Measurements from ENCODE around the gene GRID1. TPM values are rescaled to one million over a fixed set of nuclear protein-coding genes. Genes with fewer than 3 reads are reported as not detected.

GRID1 gene
- total RNA-seq, 1 experiment from 2014 or later = 0.37 TPM

DNA sequence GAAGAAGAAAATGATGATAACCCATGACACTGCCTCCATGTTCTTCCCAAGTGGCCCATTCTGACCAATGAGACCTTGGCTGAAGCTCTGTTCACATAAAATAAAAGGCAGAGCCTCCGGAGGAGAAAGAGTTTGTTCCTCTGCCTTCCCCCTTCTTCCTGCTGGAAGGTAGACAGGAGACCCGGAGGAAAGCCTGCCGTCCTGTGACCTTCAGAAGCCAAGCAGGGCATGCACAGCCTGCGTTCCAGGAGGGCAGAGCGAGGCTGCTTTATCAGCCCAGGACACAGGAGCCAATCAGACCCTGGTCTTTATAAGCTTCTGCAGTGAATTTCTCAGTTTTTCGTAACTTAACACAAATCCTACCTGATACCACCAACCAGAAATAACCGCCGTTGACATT, 8.6 kb upstream of the GRID1 start:
- Mint-ChIP-seq H3K27me3 (ENCODE audit: low read depth) (peaks cover 63% of the 10 kb centered on the region), H3K9me3 (no peaks in the 10 kb centered on the region), H3K27ac (no peak overlapping the region), H3K4me1 (no peaks in the 10 kb centered on the region), H3K4me3 (no peak overlapping the region), H3K36me3 (no peaks in the 10 kb centered on the region)
- TF ChIP-seq, protein P1, sequence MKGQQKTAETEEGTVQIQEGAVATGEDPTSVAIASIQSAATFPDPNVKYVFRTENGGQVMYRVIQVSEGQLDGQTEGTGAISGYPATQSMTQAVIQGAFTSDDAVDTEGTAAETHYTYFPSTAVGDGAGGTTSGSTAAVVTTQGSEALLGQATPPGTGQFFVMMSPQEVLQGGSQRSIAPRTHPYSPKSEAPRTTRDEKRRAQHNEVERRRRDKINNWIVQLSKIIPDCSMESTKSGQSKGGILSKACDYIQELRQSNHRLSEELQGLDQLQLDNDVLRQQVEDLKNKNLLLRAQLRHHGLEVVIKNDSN (CRISPR knock-in tag; IDR thresholded peaks at IDR 0.05) = no peak
- TF ChIP-seq CREM (CRISPR knock-in tag; IDR thresholded peaks at IDR 0.05) (no peak), SMAD4 (CRISPR knock-in tag; IDR thresholded peaks at IDR 0.05) (no peak), GABPB1 (CRISPR knock-in tag; IDR thresholded peaks at IDR 0.05) (no peak), FOXP1 (CRISPR knock-in tag; IDR thresholded peaks at IDR 0.05; ENCODE audit: borderline replicate concordance) (no peak), IRF2 (CRISPR knock-in tag; IDR thresholded peaks at IDR 0.05; ENCODE audit: borderline replicate concordance, low read depth) (no peak)
- TF ChIP-seq, protein P2, sequence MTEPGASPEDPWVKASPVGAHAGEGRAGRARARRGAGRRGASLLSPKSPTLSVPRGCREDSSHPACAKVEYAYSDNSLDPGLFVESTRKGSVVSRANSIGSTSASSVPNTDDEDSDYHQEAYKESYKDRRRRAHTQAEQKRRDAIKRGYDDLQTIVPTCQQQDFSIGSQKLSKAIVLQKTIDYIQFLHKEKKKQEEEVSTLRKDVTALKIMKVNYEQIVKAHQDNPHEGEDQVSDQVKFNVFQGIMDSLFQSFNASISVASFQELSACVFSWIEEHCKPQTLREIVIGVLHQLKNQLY (CRISPR knock-in tag; IDR thresholded peaks at IDR 0.05) = no peak
- ChIA-PET CTCF (interaction anchor here (1.1 to 1.6 kb wide), 3 partner anchors 13 to 26 kb away, joined by 3 to 4 read pairs (median 4); no protein-coding TSS in a partner anchor), POLR2A (no interaction called here)
- DNase-seq (ENCODE audit: low spot score) (peak; percentile 2), ATAC-seq (no peak)

DNA sequence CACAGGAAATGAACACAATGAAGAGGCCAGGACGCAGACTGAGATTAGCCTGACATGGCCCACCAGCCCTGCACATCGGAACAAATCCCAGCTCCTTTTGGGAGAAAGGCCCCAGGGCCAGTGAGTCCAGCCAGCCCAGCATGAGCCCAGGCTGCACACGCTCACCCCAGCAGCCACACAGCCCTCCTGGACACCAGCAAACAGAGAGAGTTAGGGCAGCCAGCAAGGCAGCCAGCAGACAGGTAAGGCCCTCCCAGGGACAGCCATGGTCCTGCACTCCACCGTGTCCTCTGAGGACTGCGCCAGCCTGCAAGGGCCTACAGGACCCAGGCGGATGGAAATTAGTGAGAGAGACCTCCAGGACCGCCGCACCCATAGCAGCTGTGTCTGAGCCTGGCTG, 8.1 kb upstream of the GRID1 start:
- Mint-ChIP-seq H3K9me3 (no peaks in the 10 kb centered on the region), H3K27me3 (ENCODE audit: low read depth) (peaks cover 68% of the 10 kb centered on the region), H3K36me3 (no peaks in the 10 kb centered on the region), H3K27ac (no peak overlapping the region), H3K4me1 (no peaks in the 10 kb centered on the region), H3K4me3 (no peak overlapping the region)
- ChIA-PET CTCF (interaction anchor here (1.1 to 1.3 kb wide), 2 partner anchors 12 to 25 kb away, joined by 3 to 4 read pairs; no protein-coding TSS in a partner anchor), POLR2A (no interaction called here)
- TF ChIP-seq, protein P3, sequence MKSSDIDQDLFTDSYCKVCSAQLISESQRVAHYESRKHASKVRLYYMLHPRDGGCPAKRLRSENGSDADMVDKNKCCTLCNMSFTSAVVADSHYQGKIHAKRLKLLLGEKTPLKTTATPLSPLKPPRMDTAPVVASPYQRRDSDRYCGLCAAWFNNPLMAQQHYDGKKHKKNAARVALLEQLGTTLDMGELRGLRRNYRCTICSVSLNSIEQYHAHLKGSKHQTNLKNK (CRISPR knock-in tag; IDR thresholded peaks at IDR 0.05) = no peak
- TF ChIP-seq MXD4 (CRISPR knock-in tag; IDR thresholded peaks at IDR 0.05; ENCODE audit: borderline replicate concordance) = no peak
- TF ChIP-seq, protein P4, sequence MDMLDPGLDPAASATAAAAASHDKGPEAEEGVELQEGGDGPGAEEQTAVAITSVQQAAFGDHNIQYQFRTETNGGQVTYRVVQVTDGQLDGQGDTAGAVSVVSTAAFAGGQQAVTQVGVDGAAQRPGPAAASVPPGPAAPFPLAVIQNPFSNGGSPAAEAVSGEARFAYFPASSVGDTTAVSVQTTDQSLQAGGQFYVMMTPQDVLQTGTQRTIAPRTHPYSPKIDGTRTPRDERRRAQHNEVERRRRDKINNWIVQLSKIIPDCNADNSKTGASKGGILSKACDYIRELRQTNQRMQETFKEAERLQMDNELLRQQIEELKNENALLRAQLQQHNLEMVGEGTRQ (CRISPR knock-in tag; IDR thresholded peaks at IDR 0.05) = no peak
- TF ChIP-seq ZNF219 (CRISPR knock-in tag; IDR thresholded peaks at IDR 0.05; ENCODE audit: borderline replicate concordance) = no peak
- DNase-seq (ENCODE audit: low spot score) = peak; percentile 7
- ATAC-seq = no peak

DNA sequence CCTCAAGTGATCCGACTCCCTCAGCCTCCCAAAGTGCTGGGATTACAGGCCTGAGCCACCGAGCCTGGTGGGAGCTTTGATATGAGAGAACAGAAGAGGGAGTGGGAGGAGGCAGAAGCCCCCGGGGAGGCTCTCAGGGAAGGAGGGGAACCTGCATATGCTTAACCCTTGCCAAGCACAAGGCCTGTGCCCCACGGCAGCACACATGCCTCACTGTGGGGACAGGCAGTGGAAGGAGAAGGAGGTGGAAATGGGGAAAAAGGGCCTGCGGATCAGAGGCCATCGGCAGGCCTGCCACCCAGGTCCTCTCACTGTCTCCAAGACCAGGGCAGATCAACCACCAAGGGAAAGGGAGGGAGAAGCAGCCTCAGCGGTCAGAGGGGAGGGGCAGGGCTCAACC, 7.2 kb upstream of the GRID1 start:
- DNase-seq (ENCODE audit: low spot score) = peak; percentile 7
- Mint-ChIP-seq H3K4me1 (no peaks in the 10 kb centered on the region), H3K27me3 (ENCODE audit: low read depth) (peaks cover 77% of the 10 kb centered on the region), H3K27ac (no peak overlapping the region), H3K9me3 (no peaks in the 10 kb centered on the region), H3K4me3 (no peak overlapping the region), H3K36me3 (no peaks in the 10 kb centered on the region)
- TF ChIP-seq FOXK1 (CRISPR knock-in tag; IDR thresholded peaks at IDR 0.05) (no peak), ELF4 (CRISPR knock-in tag; IDR thresholded peaks at IDR 0.05; ENCODE audit: low read depth) (no peak), FOXP1 (CRISPR knock-in tag; IDR thresholded peaks at IDR 0.05; ENCODE audit: borderline replicate concordance) (no peak), NFATC4 (CRISPR knock-in tag; IDR thresholded peaks at IDR 0.05) (no peak)
- TF ChIP-seq, protein P5, sequence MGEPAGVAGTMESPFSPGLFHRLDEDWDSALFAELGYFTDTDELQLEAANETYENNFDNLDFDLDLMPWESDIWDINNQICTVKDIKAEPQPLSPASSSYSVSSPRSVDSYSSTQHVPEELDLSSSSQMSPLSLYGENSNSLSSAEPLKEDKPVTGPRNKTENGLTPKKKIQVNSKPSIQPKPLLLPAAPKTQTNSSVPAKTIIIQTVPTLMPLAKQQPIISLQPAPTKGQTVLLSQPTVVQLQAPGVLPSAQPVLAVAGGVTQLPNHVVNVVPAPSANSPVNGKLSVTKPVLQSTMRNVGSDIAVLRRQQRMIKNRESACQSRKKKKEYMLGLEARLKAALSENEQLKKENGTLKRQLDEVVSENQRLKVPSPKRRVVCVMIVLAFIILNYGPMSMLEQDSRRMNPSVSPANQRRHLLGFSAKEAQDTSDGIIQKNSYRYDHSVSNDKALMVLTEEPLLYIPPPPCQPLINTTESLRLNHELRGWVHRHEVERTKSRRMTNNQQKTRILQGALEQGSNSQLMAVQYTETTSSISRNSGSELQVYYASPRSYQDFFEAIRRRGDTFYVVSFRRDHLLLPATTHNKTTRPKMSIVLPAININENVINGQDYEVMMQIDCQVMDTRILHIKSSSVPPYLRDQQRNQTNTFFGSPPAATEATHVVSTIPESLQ (CRISPR knock-in tag; IDR thresholded peaks at IDR 0.05) = no peak
- TF ChIP-seq, protein P6, sequence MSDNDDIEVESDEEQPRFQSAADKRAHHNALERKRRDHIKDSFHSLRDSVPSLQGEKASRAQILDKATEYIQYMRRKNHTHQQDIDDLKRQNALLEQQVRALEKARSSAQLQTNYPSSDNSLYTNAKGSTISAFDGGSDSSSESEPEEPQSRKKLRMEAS (CRISPR knock-in tag; IDR thresholded peaks at IDR 0.05) = no peak
- TF ChIP-seq, protein P7, sequence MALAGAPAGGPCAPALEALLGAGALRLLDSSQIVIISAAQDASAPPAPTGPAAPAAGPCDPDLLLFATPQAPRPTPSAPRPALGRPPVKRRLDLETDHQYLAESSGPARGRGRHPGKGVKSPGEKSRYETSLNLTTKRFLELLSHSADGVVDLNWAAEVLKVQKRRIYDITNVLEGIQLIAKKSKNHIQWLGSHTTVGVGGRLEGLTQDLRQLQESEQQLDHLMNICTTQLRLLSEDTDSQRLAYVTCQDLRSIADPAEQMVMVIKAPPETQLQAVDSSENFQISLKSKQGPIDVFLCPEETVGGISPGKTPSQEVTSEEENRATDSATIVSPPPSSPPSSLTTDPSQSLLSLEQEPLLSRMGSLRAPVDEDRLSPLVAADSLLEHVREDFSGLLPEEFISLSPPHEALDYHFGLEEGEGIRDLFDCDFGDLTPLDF (CRISPR knock-in tag; IDR thresholded peaks at IDR 0.05) = no peak
- TF ChIP-seq, protein P8, sequence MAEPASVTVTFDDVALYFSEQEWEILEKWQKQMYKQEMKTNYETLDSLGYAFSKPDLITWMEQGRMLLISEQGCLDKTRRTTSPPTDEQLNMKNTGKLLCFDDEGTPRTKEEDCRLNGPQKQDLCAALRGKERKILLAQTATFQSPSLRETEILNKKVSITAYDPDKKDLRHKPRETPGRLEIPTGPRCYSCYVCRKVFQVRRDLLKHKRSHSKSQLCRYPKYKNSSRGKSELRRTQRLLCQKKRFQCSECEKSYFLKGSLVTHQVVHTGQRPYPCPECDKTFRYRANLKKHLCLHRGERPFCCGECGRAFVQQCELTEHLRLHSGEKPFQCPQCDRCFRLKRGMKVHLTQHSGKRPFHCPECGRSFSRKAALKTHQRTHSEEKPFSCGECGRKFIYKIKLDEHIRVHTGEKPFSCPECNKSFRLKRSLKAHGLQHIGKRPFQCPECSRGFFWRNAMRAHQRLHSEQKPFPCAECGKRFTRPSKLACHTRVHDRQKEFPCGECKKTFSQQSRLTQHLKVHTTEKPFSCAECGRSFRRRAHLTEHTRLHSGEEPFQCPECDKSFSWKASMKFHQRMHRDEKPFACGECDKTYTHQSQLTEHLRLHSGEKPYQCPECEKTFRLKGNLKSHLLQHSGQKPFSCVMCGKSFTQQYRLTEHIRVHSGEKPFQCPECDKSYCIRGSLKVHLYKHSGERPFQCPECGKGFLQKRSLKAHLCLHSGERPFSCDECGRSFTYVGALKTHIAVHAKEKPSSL (CRISPR knock-in tag; conservative IDR thresholded peaks at IDR 0.05) = no peak
- TF ChIP-seq, protein P9, sequence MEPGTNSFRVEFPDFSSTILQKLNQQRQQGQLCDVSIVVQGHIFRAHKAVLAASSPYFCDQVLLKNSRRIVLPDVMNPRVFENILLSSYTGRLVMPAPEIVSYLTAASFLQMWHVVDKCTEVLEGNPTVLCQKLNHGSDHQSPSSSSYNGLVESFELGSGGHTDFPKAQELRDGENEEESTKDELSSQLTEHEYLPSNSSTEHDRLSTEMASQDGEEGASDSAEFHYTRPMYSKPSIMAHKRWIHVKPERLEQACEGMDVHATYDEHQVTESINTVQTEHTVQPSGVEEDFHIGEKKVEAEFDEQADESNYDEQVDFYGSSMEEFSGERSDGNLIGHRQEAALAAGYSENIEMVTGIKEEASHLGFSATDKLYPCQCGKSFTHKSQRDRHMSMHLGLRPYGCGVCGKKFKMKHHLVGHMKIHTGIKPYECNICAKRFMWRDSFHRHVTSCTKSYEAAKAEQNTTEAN (CRISPR knock-in tag; IDR thresholded peaks at IDR 0.05) = no peak
- ChIA-PET POLR2A (no interaction called here), CTCF (interaction anchor here (0.6 kb wide), 1 partner anchor 258 kb away, joined by 3 read pairs; no protein-coding TSS in a partner anchor)
- no peak for ATAC-seq

Data from WTC11 (cell line).